ENCODE data around the gene SEZ6L.

DNA sequence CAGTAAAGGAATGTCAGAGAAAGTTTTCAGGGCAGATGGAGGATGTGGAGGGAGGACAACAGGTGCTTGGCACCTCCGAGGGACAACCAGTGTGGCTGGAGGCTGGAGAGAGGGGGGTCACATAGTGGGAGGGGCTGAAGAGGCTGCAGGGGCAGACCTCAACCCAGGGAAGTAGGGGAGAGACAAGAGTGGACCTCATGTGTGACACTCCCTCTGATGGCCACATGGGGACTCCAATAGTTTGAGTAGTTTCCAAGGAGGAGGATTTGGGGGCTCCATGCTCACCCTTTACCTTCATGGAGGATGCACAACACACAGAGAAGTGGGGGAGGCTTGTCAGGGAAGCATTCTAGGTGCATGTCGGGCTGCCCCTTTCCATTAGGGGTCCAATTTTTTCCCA is 224.7 kb downstream of the SEZ6L start:
- TF ChIP-seq, protein P1, sequence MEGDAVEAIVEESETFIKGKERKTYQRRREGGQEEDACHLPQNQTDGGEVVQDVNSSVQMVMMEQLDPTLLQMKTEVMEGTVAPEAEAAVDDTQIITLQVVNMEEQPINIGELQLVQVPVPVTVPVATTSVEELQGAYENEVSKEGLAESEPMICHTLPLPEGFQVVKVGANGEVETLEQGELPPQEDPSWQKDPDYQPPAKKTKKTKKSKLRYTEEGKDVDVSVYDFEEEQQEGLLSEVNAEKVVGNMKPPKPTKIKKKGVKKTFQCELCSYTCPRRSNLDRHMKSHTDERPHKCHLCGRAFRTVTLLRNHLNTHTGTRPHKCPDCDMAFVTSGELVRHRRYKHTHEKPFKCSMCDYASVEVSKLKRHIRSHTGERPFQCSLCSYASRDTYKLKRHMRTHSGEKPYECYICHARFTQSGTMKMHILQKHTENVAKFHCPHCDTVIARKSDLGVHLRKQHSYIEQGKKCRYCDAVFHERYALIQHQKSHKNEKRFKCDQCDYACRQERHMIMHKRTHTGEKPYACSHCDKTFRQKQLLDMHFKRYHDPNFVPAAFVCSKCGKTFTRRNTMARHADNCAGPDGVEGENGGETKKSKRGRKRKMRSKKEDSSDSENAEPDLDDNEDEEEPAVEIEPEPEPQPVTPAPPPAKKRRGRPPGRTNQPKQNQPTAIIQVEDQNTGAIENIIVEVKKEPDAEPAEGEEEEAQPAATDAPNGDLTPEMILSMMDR (IDR thresholded peaks at IDR 0.05): peak in 1 of 6 experiments; percentile 4
- no peak for TF ChIP-seq POLR2A (IDR thresholded peaks at IDR 0.05)
